GM12872 (cell line): ENCODE measurements around the gene CLCN2.

ENCODE experiments used
- CTCF ChIP-seq: IDR thresholded peaks from 3 replicates; pipeline ENCODE4 v1.5.1; 2011; ENCODE audit warnings: low read depth, mild to moderate bottlenecking, low read length, moderate library complexity; ENCODE audit not compliant: insufficient read depth

Gene CLCN2

GRCh38 chr3:184338511-184338945, 22.9 kb downstream of the CLCN2 start:
- no peak for TF ChIP-seq CTCF

GRCh38 chr3:184337981-184338380, 23.4 kb downstream of the CLCN2 start:
- no peak for TF ChIP-seq CTCF

- TF ChIP-seq CTCF, result no peak
These were observed 24.0 kb downstream of the CLCN2 start, which contains the start of gene FAM131A for GRCh38 chr3:184337399-184337714. Gene FAM131A (plus strand): TSS chr3:184337600. CDS start chr3:184337631, 31 bp downstream.

GRCh38 chr3:184336547-184337398, 24.6 kb downstream of the CLCN2 start:
- TF ChIP-seq CTCF, result no peak

GRCh38 chr3:184335661-184336546, 25.5 kb downstream of the CLCN2 start:
- TF ChIP-seq CTCF, result no peak

- no peak for TF ChIP-seq CTCF
These were observed 26.1 kb downstream of the CLCN2 start for GRCh38 chr3:184335291-184335660.

GRCh38 chr3:184334470-184335158, 26.8 kb downstream of the CLCN2 start:
- no peak for TF ChIP-seq CTCF
